BLaER1 treated with 17β-estradiol and CSF1 and Interleukin-3, amounts not matched to agents 10 nM and 100 nM (cell line): ENCODE measurements around the gene CDK5R1.

Experiments used
- H3K27ac ChIP-seq, 11 experiments: shearing (Covaris generic); formaldehyde crosslinking; 2 replicates each; pipeline ENCODE4 v1.8.1; 2022
- H3K27me3 ChIP-seq, 11 experiments: shearing (Covaris generic); formaldehyde crosslinking; 2 replicates each; pipeline ENCODE4 v1.8.1; 2022
- H3K36me3 ChIP-seq, 11 experiments: shearing (Covaris generic); formaldehyde crosslinking; 2 replicates each; pipeline ENCODE4 v1.8.1; 2022
- H3K4me1 ChIP-seq, 10 experiments: shearing (Covaris generic); formaldehyde crosslinking; 2 replicates each; pipeline ENCODE4 v1.8.1; 2022
- H3K4me2 ChIP-seq, 11 experiments: shearing (Covaris generic); formaldehyde crosslinking; 2 replicates each; pipeline ENCODE4 v1.8.1; 2022
- H3K4me3 ChIP-seq, 10 experiments: shearing (Covaris generic); formaldehyde crosslinking; 2 replicates each; pipeline ENCODE4 v1.8.1; 2022
- H3K9ac ChIP-seq, 11 experiments: shearing (Covaris generic); formaldehyde crosslinking; 2 replicates each; pipeline ENCODE4 v1.8.1; 2022
- H3K9me3 ChIP-seq, 11 experiments: shearing (Covaris generic); formaldehyde crosslinking; replicated peaks in 1 of 11; 2 replicates each; pipeline ENCODE4 v1.8.1; 2022
- H4K20me1 ChIP-seq, 11 experiments: shearing (Covaris generic); formaldehyde crosslinking; 2 replicates each; pipeline ENCODE4 v1.8.1; 2022
- Cebpa-rat ChIP-seq, 11 experiments: shearing (Covaris generic); IDR thresholded peaks; 2 replicates each; pipeline ENCODE4 v1.8.1; 2022

The CDK5R1 gene

DNA sequence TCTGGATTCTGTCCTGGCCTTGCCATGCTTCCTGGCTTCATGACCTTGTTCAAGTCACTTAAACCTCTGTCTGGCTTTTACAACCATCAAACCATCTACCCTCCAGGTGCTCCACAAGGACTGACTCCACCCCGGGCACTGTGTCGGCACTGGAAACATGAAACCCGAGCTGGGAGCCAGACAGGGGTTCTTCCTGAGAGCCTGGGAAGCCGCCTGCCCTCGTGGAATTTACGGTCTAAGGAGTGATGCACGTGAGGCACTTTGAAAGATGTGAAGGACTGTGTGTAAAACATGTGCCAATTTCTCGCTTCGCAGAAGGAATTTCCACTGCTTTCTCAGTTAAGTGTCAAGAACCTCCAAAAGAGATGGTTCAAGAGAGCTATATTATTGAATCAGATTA lies 11.6 kb downstream of the CDK5R1 start:
- H3K27me3 ChIP-seq, result no peaks in the 10 kb centered on the region
- no peaks in the 10 kb centered on the region for H3K36me3 ChIP-seq
- H3K4me3 ChIP-seq, result no peak overlapping the region
- H3K27ac ChIP-seq, result no peak overlapping the region
- peaks cover 0 to 10% (median 0%) of the 10 kb centered on the region in 11 experiments; a peak in 4 of 22 replicates for H4K20me1 ChIP-seq
- peaks cover 41 to 47% (median 45%) of the 10 kb centered on the region in 10 experiments for H3K4me1 ChIP-seq
- no peak for TF ChIP-seq Cebpa-rat (IDR thresholded peaks at IDR 0.05)
- no peak overlapping the region for H3K4me2 ChIP-seq
- no peaks in the 10 kb centered on the region for H3K9me3 ChIP-seq
- no peak overlapping the region for H3K9ac ChIP-seq

DNA sequence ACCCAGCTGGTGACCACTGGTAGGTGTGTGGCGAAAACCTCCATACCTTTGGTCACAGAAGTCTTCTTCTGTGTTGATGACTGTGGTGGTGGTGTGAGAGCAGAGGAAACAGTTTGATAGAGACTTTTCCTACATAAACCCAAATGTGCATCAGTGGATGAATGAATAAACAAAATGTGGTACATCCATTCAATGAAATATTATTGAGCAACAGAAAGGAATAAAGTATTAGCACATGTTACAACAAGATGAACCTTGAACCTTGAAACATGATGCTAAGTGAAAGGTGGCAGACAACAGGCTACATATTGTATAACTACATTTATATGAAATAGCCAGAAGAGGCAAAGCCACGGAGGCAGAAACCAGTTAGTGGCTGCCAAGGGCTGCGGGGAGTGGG lies 15.2 kb downstream of the CDK5R1 start:
- no peaks in the 10 kb centered on the region for H3K9me3 ChIP-seq
- no peaks in the 10 kb centered on the region for H3K27me3 ChIP-seq
- peaks cover 23 to 30% (median 28%) of the 10 kb centered on the region in 10 experiments for H3K4me1 ChIP-seq
- no peaks in the 10 kb centered on the region for H3K36me3 ChIP-seq
- no peak overlapping the region for H3K4me3 ChIP-seq
- peak overlapping the region in 1 of 11 experiments; percentile 74; a peak in 2 of 22 replicates for H3K27ac ChIP-seq
- H3K4me2 ChIP-seq, result no peak overlapping the region
- H4K20me1 ChIP-seq, result no peaks in the 10 kb centered on the region; a peak in 1 of 22 replicates
- no peak overlapping the region for H3K9ac ChIP-seq
- no peak for TF ChIP-seq Cebpa-rat (IDR thresholded peaks at IDR 0.05)

DNA sequence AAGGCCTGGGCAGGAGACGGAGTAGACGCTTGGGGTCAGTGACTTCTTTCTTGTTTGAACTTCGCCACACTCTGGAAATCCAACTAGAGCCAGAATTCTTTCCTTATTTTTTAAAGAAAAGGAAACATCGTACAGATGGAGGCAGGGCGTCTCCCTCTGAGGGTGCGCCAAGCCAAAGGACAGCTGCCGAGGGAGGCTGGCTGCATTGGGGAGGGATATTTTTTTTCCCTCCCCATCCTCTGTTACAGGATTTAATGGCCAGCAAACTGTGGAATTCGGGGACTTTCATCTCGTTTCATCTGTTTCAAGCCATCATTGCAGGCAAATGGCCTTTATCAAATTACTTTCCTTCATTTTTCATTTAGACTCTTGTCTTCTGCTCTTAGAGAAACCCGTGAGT lies 15.9 kb downstream of the CDK5R1 start:
- no peak for TF ChIP-seq Cebpa-rat (IDR thresholded peaks at IDR 0.05)

GRCh38 chr17:32503251-32504165 lies 16.7 kb downstream of the CDK5R1 start:
- H3K36me3 ChIP-seq, result no peaks in the 10 kb centered on the region
- peaks cover 23 to 29% (median 26%) of the 10 kb centered on the region in 10 experiments for H3K4me1 ChIP-seq
- no peaks in the 10 kb centered on the region; a peak in 1 of 22 replicates for H4K20me1 ChIP-seq
- peak in 3 of 11 experiments; percentile 5 to 28 (median 9); a peak in 4 of 22 replicates for TF ChIP-seq Cebpa-rat (IDR thresholded peaks at IDR 0.05)
- peak overlapping the region; percentile 17 to 81 (median 71); a peak in 21 of 22 replicates for H3K27ac ChIP-seq
- H3K9me3 ChIP-seq, result no peaks in the 10 kb centered on the region
- H3K4me2 ChIP-seq, result peak overlapping the region; percentile 62 to 95 (median 85)
- H3K4me3 ChIP-seq, result no peak overlapping the region
- H3K9ac ChIP-seq, result peak overlapping the region; percentile 25 to 62 (median 55); a peak in 15 of 22 replicates
- no peaks in the 10 kb centered on the region for H3K27me3 ChIP-seq

More for the DNA sequence above, 15.9 kb downstream of the CDK5R1 start:
- H3K36me3 ChIP-seq, result no peaks in the 10 kb centered on the region
- H3K4me2 ChIP-seq, result peak overlapping the region; percentile 62 to 95 (median 85); a peak in 21 of 22 replicates
- H4K20me1 ChIP-seq, result no peaks in the 10 kb centered on the region; a peak in 1 of 22 replicates
- H3K9me3 ChIP-seq, result no peaks in the 10 kb centered on the region
- H3K27me3 ChIP-seq, result no peaks in the 10 kb centered on the region
- H3K4me3 ChIP-seq, result no peak overlapping the region
- H3K4me1 ChIP-seq, result peaks cover 23 to 29% (median 26%) of the 10 kb centered on the region in 10 experiments
- H3K9ac ChIP-seq, result peak overlapping the region in 5 of 11 experiments; percentile 42 to 62 (median 56); a peak in 8 of 22 replicates
- peak overlapping the region in 9 of 11 experiments; percentile 42 to 81 (median 73); a peak in 16 of 22 replicates for H3K27ac ChIP-seq

GRCh38 chr17:32504166-32504990 lies 17.6 kb downstream of the CDK5R1 start:
- Histone ChIP-seq H3K9me3 (no peaks in the 10 kb centered on the region), H4K20me1 (no peaks in the 10 kb centered on the region; a peak in 1 of 22 replicates), H3K4me2 (peak overlapping the region; percentile 62 to 95 (median 85)), H3K36me3 (no peaks in the 10 kb centered on the region), H3K27me3 (no peaks in the 10 kb centered on the region), H3K9ac (peak overlapping the region; percentile 25 to 62 (median 55); a peak in 15 of 22 replicates), H3K27ac (peak overlapping the region; percentile 17 to 81 (median 71); a peak in 21 of 22 replicates), H3K4me1 (peaks cover 23 to 29% (median 26%) of the 10 kb centered on the region in 10 experiments), H3K4me3 (no peak overlapping the region)
- TF ChIP-seq Cebpa-rat (IDR thresholded peaks at IDR 0.05), result no peak

- Histone ChIP-seq H3K36me3 (no peaks in the 10 kb centered on the region), H3K4me2 (no peak overlapping the region), H3K4me3 (no peak overlapping the region), H3K27me3 (no peaks in the 10 kb centered on the region), H3K9me3 (no peaks in the 10 kb centered on the region), H3K9ac (no peak overlapping the region), H3K27ac (no peak overlapping the region), H4K20me1 (no peaks in the 10 kb centered on the region; a peak in 1 of 22 replicates), H3K4me1 (peaks cover 11 to 39% (median 33%) of the 10 kb centered on the region in 10 experiments)
- TF ChIP-seq Cebpa-rat (IDR thresholded peaks at IDR 0.05), result no peak
Measured at GRCh38 chr17:32508926-32509325, 22.1 kb downstream of the CDK5R1 start.

DNA sequence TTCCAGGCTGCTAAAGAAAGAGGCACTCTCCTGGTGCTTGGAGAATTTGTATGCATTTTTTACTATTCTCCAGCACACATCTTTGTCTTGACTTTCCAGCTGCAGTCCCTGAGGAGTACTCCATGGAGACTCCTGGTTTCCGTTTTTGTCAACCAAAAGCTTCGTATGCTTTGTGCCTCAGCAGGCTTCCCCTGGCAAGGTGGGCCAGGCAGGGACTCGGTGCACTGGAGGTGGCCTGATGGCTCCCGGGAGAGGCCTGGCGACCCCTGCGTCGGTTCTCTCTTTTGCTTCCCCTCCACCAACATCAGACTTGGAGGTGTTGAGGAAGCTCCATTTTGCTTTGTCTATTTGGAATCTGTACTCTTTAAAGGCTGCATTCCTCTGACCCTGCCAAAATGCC lies 23.7 kb downstream of the CDK5R1 start:
- no peaks in the 10 kb centered on the region for H3K36me3 ChIP-seq
- H3K27ac ChIP-seq, result no peak overlapping the region
- peak overlapping the region in 8 of 11 experiments; percentile 31 to 64 (median 52); a peak in 15 of 22 replicates for H3K4me2 ChIP-seq
- H3K4me1 ChIP-seq, result peaks cover under 1 to 36% (median 27%) of the 10 kb centered on the region in 10 experiments; a peak in 18 of 20 replicates
- no peaks in the 10 kb centered on the region for H3K9me3 ChIP-seq
- no peak overlapping the region for H3K4me3 ChIP-seq
- H3K9ac ChIP-seq, result no peak overlapping the region
- no peak for TF ChIP-seq Cebpa-rat (IDR thresholded peaks at IDR 0.05)
- H4K20me1 ChIP-seq, result no peaks in the 10 kb centered on the region
- H3K27me3 ChIP-seq, result no peaks in the 10 kb centered on the region

DNA sequence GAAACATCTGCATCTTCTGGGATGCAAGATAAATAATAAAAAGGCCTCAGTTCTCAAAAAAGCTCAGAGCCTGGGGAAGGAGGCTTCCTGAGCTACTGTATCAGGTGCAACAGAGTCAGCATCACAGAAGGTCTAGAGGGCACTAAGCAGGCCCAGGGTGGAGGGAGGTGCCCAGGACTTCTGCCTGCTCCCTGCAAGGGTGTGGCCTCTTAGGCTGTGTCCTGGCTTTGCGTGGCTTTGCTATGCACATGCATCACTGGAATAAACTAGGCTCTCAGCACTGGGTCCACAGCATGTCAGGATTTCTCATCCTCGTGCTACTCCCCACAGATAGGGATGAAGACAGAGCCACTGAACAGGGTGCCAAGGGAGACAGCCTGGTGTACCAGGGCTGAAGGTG lies 25.5 kb downstream of the CDK5R1 start:
- Histone ChIP-seq H3K4me1 (peaks cover 19 to 55% (median 46%) of the 10 kb centered on the region in 10 experiments), H3K36me3 (no peaks in the 10 kb centered on the region), H3K27me3 (no peaks in the 10 kb centered on the region), H3K27ac (no peak overlapping the region), H3K9me3 (no peaks in the 10 kb centered on the region), H4K20me1 (no peaks in the 10 kb centered on the region), H3K9ac (no peak overlapping the region), H3K4me2 (peak overlapping the region in 2 of 11 experiments; percentile 10 to 61; a peak in 2 of 22 replicates), H3K4me3 (no peak overlapping the region)
- no peak for TF ChIP-seq Cebpa-rat (IDR thresholded peaks at IDR 0.05)
